Liver (tissue), 9 donors: ENCODE data around the gene RSPH6A. TPM values are rescaled to one million over a fixed set of nuclear protein-coding genes. Genes with fewer than 3 reads are reported as not detected.
A peak's percentile ranks its signal among the peaks of the same experiment; 100 is the strongest.

Experiments used
- DNase-seq: peaks from one replicate; pipeline ENCODE4 v3.0.0-alpha.2; 2017; ENCODE audit warnings: low spot score
- H3K27ac ChIP-seq, 2 donors: one replicate each; pipeline ENCODE4 v1.7.0; 2013; ENCODE audit warnings: inconsistent platforms in 2 of 2, low read length in 2 of 2, control low read depth in 1 of 2, low read depth in 1 of 2, mild to moderate bottlenecking in 1 of 2
- H3K27me3 ChIP-seq, 4 donors: one replicate each; pipeline versions ENCODE4 v1.6.1 to v1.7.0; 2013; ENCODE audit warnings: low read length in 3 of 4, inconsistent platforms in 1 of 4, mild to moderate bottlenecking in 1 of 4, moderate library complexity in 1 of 4; ENCODE audit not compliant: control insufficient read depth in 4 of 4, insufficient read depth in 4 of 4
- H3K36me3 ChIP-seq, 4 donors: one replicate each; pipeline versions ENCODE4 v1.6.1 to v1.7.0; 2013; ENCODE audit warnings: low read length in 3 of 4, mild to moderate bottlenecking in 3 of 4, low read depth in 1 of 4, moderate library complexity in 1 of 4; ENCODE audit not compliant: control insufficient read depth in 4 of 4, insufficient read depth in 3 of 4
- H3K4me1 ChIP-seq, 4 donors: one replicate each; pipeline versions ENCODE4 v1.6.1 to v1.7.0; 2013; ENCODE audit warnings: low read length in 3 of 4, mild to moderate bottlenecking in 3 of 4, moderate library complexity in 1 of 4; ENCODE audit not compliant: control insufficient read depth in 4 of 4, insufficient read depth in 4 of 4
- H3K4me3 ChIP-seq, 3 donors: one replicate each; pipeline versions ENCODE4 v1.6.1 to v1.7.0; 2013; ENCODE audit warnings: low read length in 3 of 3, control low read depth in 1 of 3, low read depth in 1 of 3, mild to moderate bottlenecking in 1 of 3
- H3K9ac ChIP-seq, 2 donors: one replicate each; pipeline ENCODE4 v1.7.0; 2013; ENCODE audit warnings: low read length in 2 of 2, mild to moderate bottlenecking in 2 of 2, moderate library complexity in 2 of 2, control low read depth in 1 of 2, low read depth in 1 of 2
- H3K9me3 ChIP-seq, 4 donors: one replicate each; pipeline versions ENCODE4 v1.6.1 to v1.7.0; 2013; ENCODE audit warnings: low read length in 3 of 4; ENCODE audit not compliant: control insufficient read depth in 4 of 4
- ATF3 ChIP-seq: IDR thresholded peaks from 2 replicates; pipeline ENCODE4 v1.6.1; 2016; ENCODE audit warnings: antibody characterized with exemption
- CTCF ChIP-seq: fragments of 150-350 bp; IDR thresholded peaks from 2 replicates; pipeline ENCODE4 v1.5.1; 2017; ENCODE audit warnings: improper control_type of control experiment, low read depth, low read length; ENCODE audit not compliant: missing input control
- EGR1 ChIP-seq, 2 donors: IDR thresholded peaks; 2 replicates each; pipeline ENCODE4 v1.6.1; 2016 to 2018; ENCODE audit warnings: antibody characterized with exemption in 2 of 2, low read depth in 2 of 2
- FOXA1 ChIP-seq: IDR thresholded peaks from 2 replicates; pipeline ENCODE4 v1.6.1; 2016; ENCODE audit warnings: antibody characterized with exemption
- FOXA2 ChIP-seq: IDR thresholded peaks from 2 replicates; pipeline ENCODE4 v1.6.1; 2016; ENCODE audit warnings: antibody characterized with exemption
- GABPA ChIP-seq, 2 donors: IDR thresholded peaks in 1 of 2; conservative IDR thresholded peaks in 1 of 2; 2 replicates each; pipeline ENCODE4 v1.6.1; 2016; ENCODE audit warnings: antibody characterized with exemption in 2 of 2, mild to moderate bottlenecking in 1 of 2, moderate library complexity in 1 of 2
- HNF4A ChIP-seq, 2 donors: conservative IDR thresholded peaks; 2 replicates each; pipeline ENCODE4 v1.6.1; 2016; ENCODE audit warnings: antibody characterized with exemption in 2 of 2, mild to moderate bottlenecking in 2 of 2
- HNF4G ChIP-seq: IDR thresholded peaks from 2 replicates; pipeline ENCODE4 v1.6.1; 2016; ENCODE audit warnings: antibody characterized with exemption
- JUND ChIP-seq, 2 donors: IDR thresholded peaks; 2 replicates each; pipeline ENCODE4 v1.6.1; 2016; ENCODE audit warnings: antibody characterized with exemption in 2 of 2
- MAX ChIP-seq: IDR thresholded peaks from 2 replicates; pipeline ENCODE4 v1.6.1; 2016; ENCODE audit warnings: antibody characterized with exemption
- NR2F2 ChIP-seq: IDR thresholded peaks from 2 replicates; pipeline ENCODE4 v1.6.1; 2016; ENCODE audit warnings: antibody characterized with exemption
- RAD21 ChIP-seq, 2 donors: IDR thresholded peaks; 2 replicates each; pipeline ENCODE4 v1.6.1; 2016; ENCODE audit warnings: antibody characterized with exemption in 2 of 2, mild to moderate bottlenecking in 2 of 2
- REST ChIP-seq: IDR thresholded peaks from 2 replicates; pipeline ENCODE4 v1.6.1; 2016; ENCODE audit warnings: antibody characterized with exemption, mild to moderate bottlenecking
- RXRA ChIP-seq, 2 donors: IDR thresholded peaks; 2 replicates each; pipeline ENCODE4 v1.6.1; 2017 to 2018; ENCODE audit warnings: antibody characterized with exemption in 2 of 2, mild to moderate bottlenecking in 1 of 2
- SP1 ChIP-seq: IDR thresholded peaks from 2 replicates; pipeline ENCODE4 v1.6.1; 2018; ENCODE audit warnings: antibody characterized with exemption, mild to moderate bottlenecking
- TAF1 ChIP-seq: conservative IDR thresholded peaks from 2 replicates; pipeline ENCODE4 v1.6.1; 2016; ENCODE audit warnings: antibody characterized with exemption, mild to moderate bottlenecking
- YY1 ChIP-seq: IDR thresholded peaks from 2 replicates; pipeline ENCODE4 v1.6.1; 2016; ENCODE audit warnings: antibody characterized with exemption, mild to moderate bottlenecking
- ZBTB33 ChIP-seq: IDR thresholded peaks from 2 replicates; pipeline ENCODE4 v1.6.1; 2016; ENCODE audit warnings: antibody characterized with exemption
- WGBS: extraction: QIAGEN DNeasy Blood & Tissue Kit; methylation state at CpG from one replicate; pipeline ENCODE4 v1.1.7; 2013; 5-methylcytosine and 5-hydroxymethylcytosine counted together
- polyA plus RNA-seq, 2 donors: library from polyadenylated mRNA; stranded (reverse) in 1 of 2; unstranded in 1 of 2; fragments of 200-250 nt in 1 of 2; fragments of >200 nt in 1 of 2; fragmentation: Nextera tagmentation in 1 of 2; extraction: Ambion mirVana in 1 of 2; gene quantifications; one replicate each; pipeline versions ENCODE4 v1.2.1 to v1.2.3, GENCODE V29; 2013 to 2015
- total RNA-seq, 2 donors: library from RNA; depleted of rRNA; stranded (reverse); fragments of >200 nt; gene quantifications; one replicate each; pipeline ENCODE4 v1.2.3, GENCODE V29; 2014
- donor health status: healthy.
- donor health status: healthy.
- donor health status: healthy.
- donor health status: healthy.
- donor health status: healthy.

Gene RSPH6A
- total and polyA plus RNA-seq, 4 donors: 0.08 TPM; not detected in 3

- peak within 1 kb of the TSS; percentile 98 to 99 for H3K9ac ChIP-seq
- TF ChIP-seq RXRA (IDR thresholded peaks at IDR 0.05): peak in 1 of 2 donors; percentile 19
- peak; percentile 26 for TF ChIP-seq YY1
- TF ChIP-seq JUND (IDR thresholded peaks at IDR 0.05): no peak
- TF ChIP-seq SP1: no peak
- no peak for TF ChIP-seq FOXA1
- TF ChIP-seq REST: no peak
- TF ChIP-seq TAF1: no peak
- TF ChIP-seq HNF4G: no peak
- TF ChIP-seq EGR1 (IDR thresholded peaks at IDR 0.05; ENCODE audit: low read depth in 2 of 2): no peak
- TF ChIP-seq ZBTB33: no peak
- no peak for TF ChIP-seq ATF3
- TF ChIP-seq FOXA2: no peak
- no peak for TF ChIP-seq MAX
- no peak for TF ChIP-seq HNF4A (conservative IDR thresholded peaks at IDR 0.05)
- TF ChIP-seq CTCF: peak; percentile 85
- peak; percentile 84 for TF ChIP-seq RAD21 (IDR thresholded peaks at IDR 0.05)
- TF ChIP-seq NR2F2: no peak
- TF ChIP-seq GABPA (IDR thresholded peaks at IDR 0.05 in 1 of 2, conservative IDR thresholded peaks at IDR 0.05 in 1 of 2): no peak
- no peaks in the 10 kb centered on the region for H3K9me3 ChIP-seq
- peak; percentile 71 for DNase-seq
- H3K27ac ChIP-seq: peak within 1 kb of the TSS; percentile 96
- H3K4me3 ChIP-seq: peak within 1 kb of the TSS; percentile 83 to 92 (median 83)
- no peaks in the 10 kb centered on the region for H3K27me3 ChIP-seq
- H3K36me3 ChIP-seq: no peaks in the 10 kb centered on the region
- peaks cover 9 to 55% (median 37%) of the 10 kb centered on the region in 4 donors for H3K4me1 ChIP-seq
- WGBS: 2% methylated on average over 71 of the region's 71 CpGs
These were observed 48.9 kb upstream of the RSPH6A start, which contains the start of gene FOXA3 for GRCh38 chr19:45863840-45864628. Gene FOXA3, plus strand, starts transcription at chr19:45864326. Its CDS starts 131 bp downstream, at chr19:45864457.
